ENCODE data around the gene TTC1. TPM values are rescaled to one million over a fixed set of nuclear protein-coding genes. Genes with fewer than 3 reads are reported as not detected.
"Not testable (repeated sequence)": the region's sequence is repeated elsewhere in the genome, so short reads cannot be mapped to it uniquely, and the experiment has no call there.

The TTC1 gene
- total RNA-seq, 1 donor from 2014 or later, result 50.0 TPM

- DNase-seq (ENCODE audit: low read depth in 2 of 2), result no peak
Measured at GRCh38 chr5:160039810-160040470, 31.0 kb downstream of the TTC1 start.

GRCh38 chr5:160040471-160040835 is 31.5 kb downstream of the TTC1 start:
- DNase-seq (ENCODE audit: low read depth in 2 of 2), result no peak

DNA sequence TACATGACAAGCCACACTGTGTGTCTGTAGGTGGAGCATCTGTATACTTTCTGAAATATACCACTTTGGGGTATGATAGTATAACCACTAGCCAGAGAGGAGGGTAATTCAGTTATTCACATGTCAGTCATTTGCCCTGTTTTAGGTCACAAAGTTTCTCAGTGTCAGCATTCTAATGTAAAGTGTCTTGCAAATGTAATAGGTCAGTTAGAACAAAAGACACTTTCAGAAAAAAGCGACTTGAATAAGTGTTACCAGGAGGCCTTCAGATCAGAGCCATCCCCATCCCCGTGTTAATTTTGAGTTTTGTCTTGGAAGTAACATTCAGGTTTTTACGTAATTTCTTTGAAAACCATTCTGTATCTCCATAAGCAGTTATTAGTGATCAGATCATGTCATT is 33.7 kb downstream of the TTC1 start:
- DNase-seq (ENCODE audit: low read depth in 2 of 2), result no peak

- DNase-seq (ENCODE audit: low read depth in 2 of 2), result no peak
Measured at GRCh38 chr5:160044391-160044804, 35.5 kb downstream of the TTC1 start.

- peak in 1 of 2 donors; percentile 30 for DNase-seq (ENCODE audit: low read depth in 2 of 2)
Measured at GRCh38 chr5:160044967-160045366, 36.0 kb downstream of the TTC1 start.

DNA sequence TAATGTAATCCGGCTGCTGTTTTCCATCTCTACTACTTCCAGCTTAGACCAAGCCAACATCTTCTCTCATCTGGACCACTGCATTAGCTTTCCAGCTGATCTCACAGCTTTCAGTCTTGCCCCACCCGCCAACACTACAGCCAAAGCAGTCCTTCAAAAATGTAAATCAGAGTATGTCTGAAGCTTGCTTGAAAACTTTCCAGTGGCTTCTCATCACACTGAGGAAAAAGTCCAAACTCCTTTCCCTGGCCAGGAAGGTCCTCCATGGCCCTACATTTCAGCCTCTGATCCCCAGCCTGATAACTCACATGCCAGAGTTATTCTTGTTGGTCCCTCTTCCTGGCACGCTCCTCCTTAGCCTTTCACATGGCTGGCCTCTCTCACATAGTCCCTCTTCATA is 38.5 kb downstream of the TTC1 start:
- DNase-seq (ENCODE audit: low read depth in 2 of 2), result no peak

DNA sequence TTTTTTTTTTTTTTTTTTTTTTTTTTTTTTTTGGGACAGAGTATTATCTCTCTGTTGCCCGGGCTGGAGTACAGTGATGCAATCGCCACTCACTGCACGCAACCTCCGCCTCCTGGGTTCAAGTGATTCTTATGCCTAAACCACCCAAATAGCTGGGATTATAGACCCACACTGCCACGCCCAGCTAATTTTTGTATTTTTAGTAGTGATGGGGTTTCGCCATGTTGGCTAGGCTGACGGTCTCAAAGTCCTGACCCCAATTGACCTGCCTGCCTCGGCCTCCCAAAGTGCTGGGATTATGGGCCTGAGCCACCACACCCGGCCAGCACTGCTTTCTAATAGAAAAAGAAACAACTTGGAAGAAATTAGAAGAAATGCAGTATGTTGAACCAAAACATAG is 39.2 kb downstream of the TTC1 start:
- DNase-seq (ENCODE audit: low read depth in 2 of 2), result no peak

DNA sequence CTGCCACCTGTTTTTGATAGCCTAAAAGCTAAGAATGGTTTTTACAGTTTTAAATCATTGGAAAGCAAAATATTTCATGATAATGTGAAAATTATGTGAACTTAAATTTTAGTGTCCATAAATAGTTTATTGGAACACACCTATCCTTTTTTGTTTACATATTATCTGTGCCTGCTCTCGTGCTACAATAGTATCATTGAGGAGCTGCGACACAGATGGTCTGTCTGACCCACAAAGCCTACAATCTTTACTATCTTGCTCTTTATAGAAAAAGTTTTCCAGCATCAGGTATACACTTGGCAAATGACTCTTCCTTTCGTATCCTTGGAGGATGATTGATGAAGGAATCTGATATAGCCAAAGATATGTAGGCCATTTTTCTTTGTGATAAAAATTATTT is 40.2 kb downstream of the TTC1 start:
- no peak for DNase-seq (ENCODE audit: low read depth in 2 of 2)

GRCh38 chr5:160054047-160054446 is 45.1 kb downstream of the TTC1 start:
- DNase-seq (ENCODE audit: low read depth in 2 of 2), result no peak

DNA sequence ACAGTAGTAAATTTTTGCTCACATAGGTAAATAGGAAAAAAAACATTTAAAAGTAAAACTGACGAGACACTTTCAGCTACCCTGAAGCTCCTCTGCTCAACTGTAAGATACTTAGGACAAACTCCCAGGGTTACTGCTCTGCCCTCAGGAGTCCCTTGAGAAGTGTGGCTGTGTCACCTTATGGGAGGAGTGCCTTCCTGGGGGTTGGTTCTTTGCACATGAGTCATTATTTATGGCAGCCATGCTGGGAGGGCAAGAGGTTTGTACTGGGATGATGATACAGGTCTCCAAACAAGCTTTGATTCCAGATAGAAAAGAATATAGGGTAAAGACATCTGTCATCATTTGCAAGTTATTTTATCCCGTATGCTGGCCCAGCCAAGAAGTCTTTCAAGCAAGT is 45.9 kb downstream of the TTC1 start:
- peak in 1 of 2 donors; percentile 31 for DNase-seq (ENCODE audit: low read depth in 2 of 2)

- no peak for DNase-seq (ENCODE audit: low read depth in 2 of 2)
Measured at GRCh38 chr5:160057256-160057655, 48.3 kb downstream of the TTC1 start.

DNA sequence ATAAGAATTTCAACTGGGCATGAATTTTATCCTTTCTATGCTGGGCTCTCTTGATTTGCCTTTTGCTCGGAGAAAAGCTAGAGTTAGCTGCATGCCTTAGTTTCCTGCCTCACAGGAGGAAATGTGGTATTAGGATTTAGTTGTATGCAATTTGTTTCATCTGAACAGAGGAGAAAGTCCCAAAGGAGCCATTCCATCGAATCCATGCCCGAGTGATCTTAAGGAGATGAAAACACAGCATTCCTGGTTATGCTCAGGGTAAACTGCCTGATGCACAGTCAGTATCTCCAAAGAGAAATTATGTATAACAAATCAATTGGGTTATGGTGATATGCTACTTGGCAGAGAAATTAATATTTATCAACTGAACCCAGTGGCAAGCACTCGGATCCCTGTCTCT is 51.1 kb downstream of the TTC1 start:
- DNase-seq (ENCODE audit: low read depth in 2 of 2), result no peak

DNA sequence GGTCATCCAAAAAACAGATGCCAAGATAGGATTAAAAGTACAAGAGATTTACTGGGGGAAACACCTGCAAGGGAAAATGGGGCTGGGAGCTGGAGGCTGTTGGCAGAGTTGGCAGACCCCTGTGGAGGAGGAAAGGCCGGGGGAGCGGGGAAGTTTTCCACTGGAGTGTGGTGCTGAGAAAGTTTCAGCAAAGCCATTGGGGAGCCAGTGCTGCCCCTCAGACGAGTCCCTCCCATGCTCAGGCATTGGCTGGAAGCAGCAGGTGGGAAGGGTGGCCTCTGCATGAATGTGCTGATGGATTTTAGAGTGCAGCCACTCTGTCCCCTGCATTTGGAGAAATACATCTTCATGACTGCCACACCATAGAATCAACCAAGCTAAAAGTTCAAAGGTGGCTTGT is 52.8 kb downstream of the TTC1 start:
- no peak for DNase-seq (ENCODE audit: low read depth in 2 of 2)

DNA sequence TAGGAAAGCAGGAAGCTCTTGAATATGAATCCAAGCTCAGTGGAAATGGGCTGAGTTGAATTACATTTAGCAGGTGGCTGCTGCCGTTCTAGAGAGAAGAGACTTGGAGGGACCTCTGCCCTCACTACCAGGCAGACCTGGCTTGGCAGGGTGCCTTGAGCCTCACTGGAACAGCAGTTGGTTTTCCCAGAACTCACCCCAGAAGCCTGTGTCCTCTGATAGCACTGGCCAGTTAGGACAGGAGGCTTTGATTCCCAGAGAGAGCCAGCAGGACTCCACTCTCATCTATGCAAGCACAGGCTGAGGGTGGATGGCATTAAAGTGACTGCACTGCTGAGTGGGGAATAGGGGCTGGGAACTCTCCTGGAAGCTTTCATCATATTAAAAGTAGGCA is 55.5 kb downstream of the TTC1 start:
- no peak for DNase-seq (ENCODE audit: low read depth in 2 of 2)

DNA sequence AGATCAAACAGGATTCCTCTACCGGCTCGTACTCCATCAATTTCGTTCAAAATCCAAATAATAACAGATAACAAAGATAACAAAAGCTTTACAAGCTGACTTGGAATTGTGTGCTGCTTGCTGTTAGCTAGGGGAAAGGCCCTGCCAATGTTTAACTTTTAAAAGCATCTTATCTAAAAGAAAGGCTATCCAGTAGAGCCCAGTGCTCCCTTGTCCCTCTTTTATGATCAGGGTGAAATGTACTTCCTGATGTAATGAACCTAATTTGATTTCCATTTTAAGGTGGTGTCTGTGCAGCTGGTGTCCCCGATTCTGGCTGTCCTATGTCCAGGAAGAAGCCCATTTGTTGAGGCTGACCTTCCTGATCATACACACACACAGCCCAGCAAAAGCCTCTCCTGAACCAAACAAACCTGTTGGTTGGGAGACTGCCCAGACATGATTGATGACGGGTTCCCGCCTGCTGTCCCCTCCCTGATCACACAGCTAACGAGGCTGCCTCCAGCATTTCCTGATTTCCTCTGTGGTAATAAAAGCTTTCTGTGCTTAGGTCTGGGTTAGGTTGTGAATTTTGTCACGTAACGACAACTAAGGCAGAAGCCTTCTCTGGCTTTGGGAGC is 56.2 kb downstream of the TTC1 start:
- peak in 1 of 2 donors; percentile 54 for DNase-seq (ENCODE audit: low read depth in 2 of 2)

DNA sequence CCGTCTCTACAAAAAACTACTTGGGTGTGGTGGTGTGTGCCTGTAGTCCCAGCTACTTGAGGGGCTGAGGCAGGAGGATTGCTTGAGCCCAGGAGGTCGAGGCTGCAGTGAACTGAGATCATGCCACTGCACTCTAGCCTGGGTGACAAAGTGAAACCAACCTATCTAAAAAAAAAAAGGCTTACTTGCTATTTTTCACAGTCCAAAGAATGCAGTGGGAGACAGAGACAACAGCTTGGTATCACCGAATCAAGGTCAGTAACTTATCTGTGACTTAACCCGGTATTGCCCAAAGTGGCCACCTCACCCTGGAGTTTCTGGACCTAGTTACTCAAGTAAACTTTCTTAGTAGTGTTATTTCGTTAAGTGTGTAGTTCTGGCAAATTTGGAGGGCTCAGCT is 60.2 kb downstream of the TTC1 start:
- DNase-seq (ENCODE audit: low read depth in 2 of 2), result not testable (repeated sequence)

- peak; percentile 78 to 92 for DNase-seq (ENCODE audit: low read depth in 2 of 2)
Measured at GRCh38 chr5:160071516-160071915, 62.6 kb downstream of the TTC1 start.

DNA sequence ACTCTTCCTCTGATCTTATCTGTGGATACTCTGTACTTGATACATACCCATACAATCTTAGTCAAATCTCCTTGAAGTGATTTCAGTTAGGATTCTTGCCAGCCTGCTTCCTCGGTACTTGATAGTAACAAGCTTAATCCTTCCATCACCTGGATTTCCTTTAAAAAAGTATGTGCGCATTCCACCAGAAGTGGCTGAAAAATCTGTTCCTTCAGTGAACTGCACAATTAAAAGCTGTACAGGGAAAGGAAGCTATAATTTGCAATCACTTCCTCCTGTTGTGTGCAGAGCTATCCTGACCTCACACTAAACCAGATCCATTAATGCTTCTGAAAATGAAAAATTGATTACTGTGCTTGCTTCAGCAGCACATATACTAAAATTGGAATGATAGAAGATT is 63.0 kb downstream of the TTC1 start:
- DNase-seq (ENCODE audit: low read depth in 2 of 2), result peak; percentile 43 to 74

- no peak for DNase-seq (ENCODE audit: low read depth in 2 of 2)
Measured at GRCh38 chr5:160075073-160075472, 66.1 kb downstream of the TTC1 start.

- DNase-seq (ENCODE audit: low read depth in 2 of 2), result no peak
Measured at GRCh38 chr5:160076997-160077396, 68.1 kb downstream of the TTC1 start.

- DNase-seq (ENCODE audit: low read depth in 2 of 2), result no peak
Measured at GRCh38 chr5:160079753-160080152, 70.8 kb downstream of the TTC1 start.

GRCh38 chr5:160081495-160081894 is 72.6 kb downstream of the TTC1 start:
- DNase-seq (ENCODE audit: low read depth in 2 of 2), result no peak

- peak; percentile 74 to 82 for DNase-seq (ENCODE audit: low read depth in 2 of 2)
Measured at GRCh38 chr5:160082614-160083500, 73.9 kb downstream of the TTC1 start.

Measured in lung microvascular endothelial cell (primary cell).